ENCODE results near the gene TYRP1. TPM values are rescaled to one million over a fixed set of nuclear protein-coding genes. Genes with fewer than 3 reads are reported as not detected.

TYRP1 gene
- total RNA-seq, 2 donors from 2014 or later, result not detected

GRCh38 chr9:12716823-12717600 lies 23.8 kb downstream of the TYRP1 start:
- Mint-ChIP-seq H3K27ac (no peak overlapping the region), H3K36me3 (no peaks in the 10 kb centered on the region), H3K9me3 (peaks cover 30 to 31% of the 10 kb centered on the region in 2 donors)
- ATAC-seq (no peak), DNase-seq (ENCODE audit: low spot score in 2 of 2) (no peak)

GRCh38 chr9:12717907-12718306 lies 24.7 kb downstream of the TYRP1 start:
- Mint-ChIP-seq H3K27ac (no peak overlapping the region), H3K9me3 (peaks cover 37 to 38% of the 10 kb centered on the region in 2 donors)

GRCh38 chr9:12718482-12719026 lies 25.4 kb downstream of the TYRP1 start:
- DNase-seq (ENCODE audit: low spot score in 2 of 2), result no peak
- H3K9me3 Mint-ChIP-seq, result peaks cover 42 to 43% of the 10 kb centered on the region in 2 donors
- ATAC-seq, result no peak
- H3K27ac Mint-ChIP-seq, result no peak overlapping the region
- H3K36me3 Mint-ChIP-seq, result no peaks in the 10 kb centered on the region

More at GRCh38 chr9:12717907-12718306, 24.7 kb downstream of the TYRP1 start:
- no peaks in the 10 kb centered on the region for H3K36me3 Mint-ChIP-seq
- ATAC-seq (no peak), DNase-seq (ENCODE audit: low spot score in 2 of 2) (no peak)

GRCh38 chr9:12719431-12719830 lies 26.2 kb downstream of the TYRP1 start:
- no peak for ATAC-seq
- no peak overlapping the region for H3K27ac Mint-ChIP-seq

GRCh38 chr9:12720551-12720950 lies 27.4 kb downstream of the TYRP1 start:
- H3K27ac Mint-ChIP-seq, result no peak overlapping the region
- DNase-seq (ENCODE audit: low spot score in 2 of 2), result no peak
- H3K36me3 Mint-ChIP-seq, result no peaks in the 10 kb centered on the region
- ATAC-seq, result no peak
- peaks cover 36 to 40% of the 10 kb centered on the region in 2 donors for H3K9me3 Mint-ChIP-seq

More at GRCh38 chr9:12719431-12719830, 26.2 kb downstream of the TYRP1 start:
- DNase-seq (ENCODE audit: low spot score in 2 of 2), result no peak
- Mint-ChIP-seq H3K9me3 (peaks cover 41 to 44% of the 10 kb centered on the region in 2 donors), H3K36me3 (no peaks in the 10 kb centered on the region)

- peaks cover 36 to 40% of the 10 kb centered on the region in 2 donors for H3K9me3 Mint-ChIP-seq
- DNase-seq (ENCODE audit: low spot score in 2 of 2) (no peak), ATAC-seq (no peak)
- H3K27ac Mint-ChIP-seq, result no peak overlapping the region
- no peaks in the 10 kb centered on the region for H3K36me3 Mint-ChIP-seq
These were observed 28.9 kb downstream of the TYRP1 start for GRCh38 chr9:12722131-12722530.

- no peaks in the 10 kb centered on the region for H3K36me3 Mint-ChIP-seq
- H3K27ac Mint-ChIP-seq, result no peak overlapping the region
- peaks cover 36 to 37% of the 10 kb centered on the region in 2 donors for H3K9me3 Mint-ChIP-seq
- no peak for ATAC-seq
- no peak for DNase-seq (ENCODE audit: low spot score in 2 of 2)
These were observed 30.3 kb downstream of the TYRP1 start for GRCh38 chr9:12723409-12724028.

GRCh38 chr9:12726795-12727194 lies 33.6 kb downstream of the TYRP1 start:
- no peak for ATAC-seq
- H3K27ac Mint-ChIP-seq, result no peak overlapping the region
- no peaks in the 10 kb centered on the region for H3K36me3 Mint-ChIP-seq
- DNase-seq (ENCODE audit: low spot score in 2 of 2), result no peak
- H3K9me3 Mint-ChIP-seq, result peaks cover 23% of the 10 kb centered on the region in 2 donors

- H3K9me3 Mint-ChIP-seq, result peaks cover 22 to 27% of the 10 kb centered on the region in 2 donors
- ATAC-seq, result no peak
- H3K27ac Mint-ChIP-seq, result no peak overlapping the region
- no peak for DNase-seq (ENCODE audit: low spot score in 2 of 2)
- H3K36me3 Mint-ChIP-seq, result no peaks in the 10 kb centered on the region
These were observed 37.0 kb downstream of the TYRP1 start for GRCh38 chr9:12730198-12730597.

- Mint-ChIP-seq H3K27ac (no peak overlapping the region), H3K36me3 (no peaks in the 10 kb centered on the region), H3K9me3 (peaks cover 22 to 27% of the 10 kb centered on the region in 2 donors)
- no peak for DNase-seq (ENCODE audit: low spot score in 2 of 2)
- ATAC-seq, result no peak
These were observed 37.7 kb downstream of the TYRP1 start for GRCh38 chr9:12730927-12731326.

GRCh38 chr9:12732971-12733370 lies 39.8 kb downstream of the TYRP1 start:
- H3K9me3 Mint-ChIP-seq, result peaks cover 22 to 24% of the 10 kb centered on the region in 2 donors
- DNase-seq (ENCODE audit: low spot score in 2 of 2) (no peak), ATAC-seq (no peak)
- H3K27ac Mint-ChIP-seq, result no peak overlapping the region
- no peaks in the 10 kb centered on the region for H3K36me3 Mint-ChIP-seq

GRCh38 chr9:12735665-12736064 lies 42.5 kb downstream of the TYRP1 start:
- ATAC-seq (no peak), DNase-seq (ENCODE audit: low spot score in 2 of 2) (no peak)
- H3K27ac Mint-ChIP-seq, result no peak overlapping the region
- H3K36me3 Mint-ChIP-seq, result no peaks in the 10 kb centered on the region
- peaks cover 26 to 30% of the 10 kb centered on the region in 2 donors for H3K9me3 Mint-ChIP-seq

GRCh38 chr9:12737871-12738270 lies 44.7 kb downstream of the TYRP1 start:
- Mint-ChIP-seq H3K9me3 (peaks cover 29 to 30% of the 10 kb centered on the region in 2 donors), H3K36me3 (no peaks in the 10 kb centered on the region), H3K27ac (no peak overlapping the region)

GRCh38 chr9:12739014-12739652 lies 45.9 kb downstream of the TYRP1 start:
- DNase-seq (ENCODE audit: low spot score in 2 of 2), result no peak
- Mint-ChIP-seq H3K9me3 (peaks cover 28 to 34% of the 10 kb centered on the region in 2 donors), H3K36me3 (no peaks in the 10 kb centered on the region), H3K27ac (no peak overlapping the region)
- no peak for ATAC-seq

More at GRCh38 chr9:12737871-12738270, 44.7 kb downstream of the TYRP1 start:
- DNase-seq (ENCODE audit: low spot score in 2 of 2) (no peak), ATAC-seq (no peak)

- H3K36me3 Mint-ChIP-seq, result peaks cover 0 to 9% of the 10 kb centered on the region in 2 donors
- H3K9me3 Mint-ChIP-seq, result peaks cover 34 to 37% of the 10 kb centered on the region in 2 donors
- no peak overlapping the region for H3K27ac Mint-ChIP-seq
- ATAC-seq (no peak), DNase-seq (ENCODE audit: low spot score in 2 of 2) (no peak)
These were observed 47.7 kb downstream of the TYRP1 start for GRCh38 chr9:12740845-12741244.

- no peak for ATAC-seq
- no peak overlapping the region for H3K27ac Mint-ChIP-seq
- DNase-seq (ENCODE audit: low spot score in 2 of 2), result no peak
- peaks cover 0 to 9% of the 10 kb centered on the region in 2 donors for H3K36me3 Mint-ChIP-seq
- peaks cover 32 to 33% of the 10 kb centered on the region in 2 donors for H3K9me3 Mint-ChIP-seq
These were observed 54.8 kb downstream of the TYRP1 start for GRCh38 chr9:12748016-12748415.

GRCh38 chr9:12748954-12749353 lies 55.8 kb downstream of the TYRP1 start:
- H3K36me3 Mint-ChIP-seq, result peaks cover 0 to 9% of the 10 kb centered on the region in 2 donors
- ATAC-seq (no peak), DNase-seq (ENCODE audit: low spot score in 2 of 2) (no peak)
- peaks cover 24 to 31% of the 10 kb centered on the region in 2 donors for H3K9me3 Mint-ChIP-seq
- H3K27ac Mint-ChIP-seq, result no peak overlapping the region
